Ascending aorta (tissue), 2 donors: ENCODE measurements around the gene CLCA1. TPM values are rescaled to one million over a fixed set of nuclear protein-coding genes. Genes with fewer than 3 reads are reported as not detected.

ENCODE experiments used
- DNase-seq, 2 donors: peaks; one replicate each; pipeline ENCODE4 v3.0.0-alpha.2; 2019; ENCODE audit warnings: low spot score in 2 of 2
- H3K27ac ChIP-seq, 2 donors: fragments of 200-600 bp; sonication (generic); one replicate each; pipeline ENCODE4 v1.5.1; 2016 to 2017; ENCODE audit warnings: mild to moderate bottlenecking in 1 of 2
- H3K27me3 ChIP-seq: fragments of 200-600 bp; sonication (generic); one replicate; pipeline ENCODE4 v1.5.1; 2017
- H3K36me3 ChIP-seq, 2 donors: fragments of 200-600 bp; sonication (generic); one replicate each; pipeline ENCODE4 v1.5.1; 2016
- H3K4me1 ChIP-seq, 2 donors: fragments of 200-600 bp; sonication (generic); one replicate each; pipeline ENCODE4 v1.5.1; 2016 to 2017; ENCODE audit warnings: mild to moderate bottlenecking in 1 of 2
- H3K4me3 ChIP-seq, 2 donors: fragments of 200-600 bp; sonication (generic); one replicate each; pipeline ENCODE4 v1.5.1; 2016 to 2017; ENCODE audit warnings: mild to moderate bottlenecking in 1 of 2
- H3K9me3 ChIP-seq, 2 donors: fragments of 200-600 bp; sonication (generic); one replicate each; pipeline ENCODE4 v1.5.1; 2016
- intact Hi-C: fragments of 100-400 bp; cut with DNase I; formaldehyde crosslinking; loops from one replicate; pipeline ENCODE4 v1.15.1; 2023
- total RNA-seq: library from RNA; depleted of rRNA; stranded (reverse); fragments of >200 nt; gene quantifications from one replicate; pipeline ENCODE4 v1.1.0, GENCODE V29; 2016
- TF ChIP-seq, protein P1 (sequence below), 3 experiments: fragments of 200-600 bp in 2 of 3; fragments of 450-650 bp in 1 of 3; sonication (generic) in 2 of 3; IDR thresholded peaks; one replicate each; pipeline ENCODE4 v1.5.1; 2016 to 2019; ENCODE audit warnings: antibody characterized with exemption in 3 of 3, mild to moderate bottlenecking in 1 of 3, moderate library complexity in 1 of 3

The CLCA1 gene
- total RNA-seq: not detected

DNA sequence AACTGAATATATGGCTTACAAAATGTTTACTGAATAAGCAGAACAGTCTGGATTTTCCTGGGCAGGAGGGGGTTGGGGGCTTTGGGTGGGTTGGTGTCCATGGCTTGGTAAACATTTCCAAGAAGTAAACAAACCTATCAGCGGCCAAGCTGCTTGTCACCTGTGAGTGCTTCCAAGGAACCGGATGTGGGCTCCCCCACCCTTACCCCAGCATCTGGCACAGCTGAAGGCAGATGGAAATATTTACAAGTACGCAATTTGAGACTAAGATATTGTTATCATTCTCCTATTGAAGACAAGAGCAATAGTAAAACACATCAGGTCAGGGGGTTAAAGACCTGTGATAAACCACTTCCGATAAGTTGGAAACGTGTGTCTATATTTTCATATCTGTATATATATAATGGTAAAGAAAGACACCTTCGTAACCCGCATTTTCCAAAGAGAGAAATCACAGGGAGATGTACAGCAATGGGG lies at the start of gene CLCA1:
TSS of gene CLCA1 (plus strand) at position 427 of the 477 bp plus-strand sequence. CDS start at position 472, 45 bp downstream.
- no peak within 1 kb of the TSS for H3K4me3 ChIP-seq

GRCh38 chr1:86419277-86419903 lies 49.3 kb upstream of the CLCA1 start:
- no peak for DNase-seq
- H3K27ac ChIP-seq: no peak overlapping the region
- TF ChIP-seq, protein P1, sequence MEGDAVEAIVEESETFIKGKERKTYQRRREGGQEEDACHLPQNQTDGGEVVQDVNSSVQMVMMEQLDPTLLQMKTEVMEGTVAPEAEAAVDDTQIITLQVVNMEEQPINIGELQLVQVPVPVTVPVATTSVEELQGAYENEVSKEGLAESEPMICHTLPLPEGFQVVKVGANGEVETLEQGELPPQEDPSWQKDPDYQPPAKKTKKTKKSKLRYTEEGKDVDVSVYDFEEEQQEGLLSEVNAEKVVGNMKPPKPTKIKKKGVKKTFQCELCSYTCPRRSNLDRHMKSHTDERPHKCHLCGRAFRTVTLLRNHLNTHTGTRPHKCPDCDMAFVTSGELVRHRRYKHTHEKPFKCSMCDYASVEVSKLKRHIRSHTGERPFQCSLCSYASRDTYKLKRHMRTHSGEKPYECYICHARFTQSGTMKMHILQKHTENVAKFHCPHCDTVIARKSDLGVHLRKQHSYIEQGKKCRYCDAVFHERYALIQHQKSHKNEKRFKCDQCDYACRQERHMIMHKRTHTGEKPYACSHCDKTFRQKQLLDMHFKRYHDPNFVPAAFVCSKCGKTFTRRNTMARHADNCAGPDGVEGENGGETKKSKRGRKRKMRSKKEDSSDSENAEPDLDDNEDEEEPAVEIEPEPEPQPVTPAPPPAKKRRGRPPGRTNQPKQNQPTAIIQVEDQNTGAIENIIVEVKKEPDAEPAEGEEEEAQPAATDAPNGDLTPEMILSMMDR (IDR thresholded peaks at IDR 0.05): no peak
- no peaks in the 10 kb centered on the region for H3K4me1 ChIP-seq
- H3K27me3 ChIP-seq: no peaks in the 10 kb centered on the region
- intact Hi-C loops: no loop called here
- H3K4me3 ChIP-seq: no peak overlapping the region
- H3K9me3 ChIP-seq: no peaks in the 10 kb centered on the region
- H3K36me3 ChIP-seq: no peaks in the 10 kb centered on the region

More for the DNA sequence above, at the start of gene CLCA1:
- no peak within 1 kb of the TSS for H3K27ac ChIP-seq
- intact Hi-C loops: no loop called here
- no peaks in the 10 kb centered on the region for H3K27me3 ChIP-seq
- H3K36me3 ChIP-seq: no peaks in the 10 kb centered on the region
- H3K9me3 ChIP-seq: no peaks in the 10 kb centered on the region
- TF ChIP-seq, protein P1 (IDR thresholded peaks at IDR 0.05): no peak
- no peak for DNase-seq
- H3K4me1 ChIP-seq: no peaks in the 10 kb centered on the region

GRCh38 chr1:86421601-86422280 lies 47.0 kb upstream of the CLCA1 start:
- H3K36me3 ChIP-seq: no peaks in the 10 kb centered on the region
- no peaks in the 10 kb centered on the region for H3K9me3 ChIP-seq
- no peak overlapping the region for H3K4me3 ChIP-seq
- TF ChIP-seq, protein P1 (IDR thresholded peaks at IDR 0.05): no peak
- no peaks in the 10 kb centered on the region for H3K4me1 ChIP-seq
- intact Hi-C loops: no loop called here
- H3K27ac ChIP-seq: no peak overlapping the region
- no peaks in the 10 kb centered on the region for H3K27me3 ChIP-seq
- DNase-seq: no peak

DNA sequence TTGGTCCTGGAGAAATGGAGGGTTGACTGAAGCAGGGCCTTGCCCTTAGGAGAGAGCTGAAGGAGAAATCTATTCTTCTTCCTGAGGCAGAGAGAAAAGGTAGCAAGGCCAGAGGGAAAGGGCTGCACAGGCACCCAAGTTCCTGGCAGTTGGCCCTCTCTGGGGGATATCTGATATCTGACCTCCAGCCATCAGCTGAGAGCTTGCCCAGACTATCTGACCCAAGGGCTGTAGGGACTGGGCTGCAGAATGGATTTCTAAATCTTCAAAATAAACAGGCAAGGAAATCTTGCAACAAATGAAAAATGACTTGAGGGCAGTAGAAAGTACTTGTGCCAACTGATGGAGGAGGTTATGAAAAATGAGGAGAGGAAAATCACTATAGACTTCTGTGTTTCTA lies 45.3 kb upstream of the CLCA1 start:
- no peak overlapping the region for H3K4me3 ChIP-seq
- no peak overlapping the region for H3K27ac ChIP-seq
- H3K4me1 ChIP-seq: no peaks in the 10 kb centered on the region
- H3K9me3 ChIP-seq: no peaks in the 10 kb centered on the region
- TF ChIP-seq, protein P1 (IDR thresholded peaks at IDR 0.05): no peak
- intact Hi-C loops: no loop called here
- H3K27me3 ChIP-seq: no peaks in the 10 kb centered on the region
- no peaks in the 10 kb centered on the region for H3K36me3 ChIP-seq
- DNase-seq: no peak

GRCh38 chr1:86423873-86424272 lies 44.9 kb upstream of the CLCA1 start, which contains the start of gene CLCA2:
Gene CLCA2 (plus strand): TSS chr1:86424171. CDS start chr1:86424248, 77 bp downstream.
- intact Hi-C loops: no loop called here
- Histone ChIP-seq H3K4me3 (no peak within 1 kb of the TSS), H3K36me3 (no peaks in the 10 kb centered on the region), H3K9me3 (no peaks in the 10 kb centered on the region), H3K27me3 (no peaks in the 10 kb centered on the region), H3K27ac (no peak within 1 kb of the TSS), H3K4me1 (no peaks in the 10 kb centered on the region)
- no peak for DNase-seq
- TF ChIP-seq, protein P1 (IDR thresholded peaks at IDR 0.05): no peak
